Fibroblast of skin of scalp (primary cell): ENCODE results near the gene TPRN.

ENCODE experiments used
- DNase-seq: peaks from one replicate; pipeline ENCODE4 v3.0.0-alpha.2; 2013

Gene TPRN

DNA sequence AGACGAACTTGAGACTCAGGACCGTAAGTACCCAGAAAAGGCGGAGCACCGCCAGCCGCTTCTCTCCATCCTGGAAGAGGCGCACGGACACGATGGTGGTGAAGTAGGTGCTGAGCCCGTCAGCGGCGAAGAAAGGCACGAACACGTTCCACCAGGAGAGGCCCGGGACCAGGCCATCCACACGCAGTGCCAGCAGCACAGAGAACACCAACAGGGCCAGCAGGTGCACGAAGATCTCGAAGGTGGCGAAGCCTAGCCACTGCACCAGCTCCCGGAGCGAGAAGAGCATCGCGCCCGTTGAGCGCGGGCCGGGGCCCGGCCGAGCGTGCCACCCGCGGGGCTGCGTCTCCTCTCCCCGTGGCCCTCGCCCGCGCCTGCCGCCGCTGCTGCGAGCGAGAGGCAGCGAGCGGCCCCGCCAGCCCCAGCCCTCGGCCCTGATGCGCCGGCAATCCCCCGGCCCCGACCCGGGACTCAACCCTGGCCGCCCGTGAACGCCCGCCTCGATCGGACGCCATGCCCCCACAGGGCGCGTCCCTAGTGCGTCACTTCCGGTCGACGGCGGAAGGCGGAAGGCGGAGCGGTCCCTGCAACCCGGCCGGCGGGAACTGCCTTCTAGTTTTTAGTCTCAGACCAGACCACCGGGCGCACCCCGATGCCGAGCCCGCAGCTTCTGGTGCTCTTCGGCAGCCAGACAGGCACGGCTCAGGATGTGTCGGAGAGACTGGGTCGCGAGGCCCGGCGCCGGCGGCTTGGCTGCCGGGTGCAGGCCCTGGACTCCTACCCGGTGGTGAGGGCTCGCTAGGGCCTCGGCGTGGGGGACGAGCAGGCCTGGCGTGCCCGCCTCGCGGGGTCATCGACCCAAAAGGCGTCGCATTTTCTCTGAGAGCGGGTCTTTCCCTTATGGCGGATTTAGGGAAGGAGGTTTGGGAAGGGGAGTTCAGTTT is 4.9 kb upstream of the TPRN start, which contains the start of the genes NDOR1 and TMEM203:
TSS of gene NDOR1 (plus strand) at position 575 of the 944 bp plus-strand sequence. CDS start at position 653, 78 bp downstream.
TSS of gene TMEM203 (minus strand) at position 523 of the 944 bp plus-strand sequence. CDS start at position 289, 234 bp downstream.
- peak; percentile 87 for DNase-seq

DNA sequence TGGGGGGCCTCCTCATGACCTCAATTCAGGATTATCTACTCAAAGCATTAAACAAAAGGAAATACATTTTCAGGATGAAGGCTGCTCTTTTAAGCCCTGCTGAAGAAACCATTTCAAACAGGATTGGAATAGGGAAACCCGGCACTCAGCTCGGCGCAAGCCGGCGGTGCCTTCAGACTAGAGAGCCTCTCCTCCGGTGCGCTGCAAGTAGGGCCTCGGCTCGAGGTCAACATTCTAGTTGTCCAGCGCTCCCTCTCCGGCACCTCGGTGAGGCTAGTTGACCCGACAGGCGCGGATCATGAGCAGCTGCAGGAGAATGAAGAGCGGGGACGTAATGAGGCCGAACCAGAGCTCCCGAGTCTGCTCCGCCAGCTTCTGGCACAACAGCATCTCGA is 4.2 kb upstream of the TPRN start:
- no peak for DNase-seq

DNA sequence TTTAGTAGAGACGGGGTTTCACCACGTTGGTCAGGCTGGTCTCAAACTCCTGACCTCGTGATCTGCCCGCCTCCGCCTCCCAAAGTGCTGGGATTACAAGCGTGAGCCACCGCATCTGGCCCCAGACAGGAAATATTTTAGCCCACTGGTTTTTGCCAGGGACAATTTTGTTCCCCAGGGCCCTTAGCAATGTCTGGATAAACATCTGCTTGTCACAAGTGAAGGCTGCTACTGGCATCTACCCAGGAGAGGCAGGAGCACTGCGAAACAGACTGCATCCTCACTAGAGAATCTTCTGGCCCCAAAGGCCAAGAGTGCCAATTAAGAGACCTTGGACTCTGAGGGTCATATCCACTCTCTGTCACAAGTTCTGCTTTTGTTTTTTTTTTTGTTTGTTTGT is 2.4 kb upstream of the TPRN start:
- DNase-seq = no peak

DNA sequence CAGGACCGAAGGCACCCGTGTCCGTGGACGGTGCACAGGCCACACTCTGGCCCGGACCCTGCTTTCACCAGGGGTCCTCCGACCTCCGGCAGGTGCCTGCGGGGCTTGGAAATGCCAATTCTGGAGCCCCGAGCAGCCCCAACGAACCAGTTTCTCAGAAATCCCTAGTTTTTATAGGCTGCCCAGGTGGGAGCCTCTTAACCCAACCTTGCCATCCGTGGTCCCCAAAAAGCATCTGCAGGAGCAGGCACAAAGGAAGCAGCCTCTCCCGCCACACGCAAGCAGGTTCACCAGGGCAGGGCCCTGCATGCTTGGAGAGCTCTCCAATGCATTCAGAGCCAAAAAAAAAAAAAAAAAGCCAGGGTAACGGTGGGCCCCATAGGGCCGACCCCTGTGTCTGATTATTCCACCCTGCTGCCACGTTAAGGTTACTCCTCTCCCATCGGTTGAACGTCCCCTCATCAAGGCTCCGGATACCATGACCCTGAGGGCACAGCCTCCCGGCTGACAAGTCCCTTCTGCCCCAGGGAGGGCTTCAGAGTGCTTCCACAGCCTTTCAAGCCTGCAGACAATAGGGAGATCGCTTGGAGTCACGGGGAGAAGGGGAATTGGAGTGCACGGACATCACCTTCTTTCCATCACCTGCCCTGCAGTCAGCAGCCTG is 796 bp upstream of the TPRN start:
- no peak for DNase-seq

DNA sequence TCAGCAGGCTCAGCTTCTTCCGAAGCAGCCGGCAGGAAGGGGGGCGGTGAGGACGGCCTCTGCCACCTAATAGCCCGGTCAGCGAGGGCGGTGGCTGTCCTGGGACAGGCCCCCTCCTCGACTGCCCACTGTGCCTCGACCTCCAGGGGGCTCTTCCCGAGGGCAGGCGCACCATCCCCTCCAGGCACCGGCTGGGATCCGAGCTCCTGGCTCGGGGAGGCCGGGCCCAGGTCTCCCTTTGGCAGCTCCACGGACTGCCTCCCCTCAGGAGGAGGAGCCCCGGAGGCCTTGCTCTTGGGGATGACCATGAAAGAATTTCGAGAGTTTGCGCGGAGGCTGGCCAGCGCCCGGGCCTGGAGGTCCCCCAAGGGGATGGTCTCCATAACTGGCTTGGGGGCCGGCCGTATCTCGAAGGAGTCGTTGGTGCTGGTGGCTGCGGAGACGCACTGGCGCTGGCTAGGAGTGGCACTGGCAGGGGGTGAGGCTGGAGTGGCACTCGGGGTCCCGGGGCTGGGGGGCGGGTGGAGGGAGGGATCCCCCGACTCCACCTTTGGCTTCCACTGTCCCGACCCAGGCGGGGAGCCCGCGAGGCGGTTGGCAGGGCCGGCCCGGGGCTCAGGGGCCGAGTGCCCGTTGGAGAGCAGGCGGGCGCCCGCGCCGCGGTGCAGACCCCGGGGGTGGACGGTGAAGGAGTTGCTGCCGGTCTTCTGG is 975 bp downstream of the TPRN start:
- DNase-seq = no peak

DNA sequence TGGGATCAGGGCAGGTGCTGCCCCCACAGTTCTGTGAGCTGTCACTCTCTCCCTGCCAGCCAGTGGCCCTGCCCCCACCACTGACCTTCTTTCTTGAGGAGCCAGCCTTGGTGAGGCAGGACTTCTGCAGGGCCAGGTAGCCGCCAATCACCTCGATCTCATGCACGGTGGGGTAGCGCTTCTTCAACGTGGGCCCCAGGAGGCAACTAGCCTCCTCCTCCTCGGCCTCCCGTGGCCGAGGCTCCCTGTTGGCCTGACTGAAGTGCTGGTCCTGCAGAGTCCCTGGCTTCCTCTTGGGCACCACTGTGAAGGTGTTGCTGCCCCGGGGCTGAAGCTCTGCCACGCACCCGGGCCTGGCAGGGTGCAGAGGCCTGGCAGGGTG is 1.6 kb downstream of the TPRN start:
- DNase-seq = no peak

DNA sequence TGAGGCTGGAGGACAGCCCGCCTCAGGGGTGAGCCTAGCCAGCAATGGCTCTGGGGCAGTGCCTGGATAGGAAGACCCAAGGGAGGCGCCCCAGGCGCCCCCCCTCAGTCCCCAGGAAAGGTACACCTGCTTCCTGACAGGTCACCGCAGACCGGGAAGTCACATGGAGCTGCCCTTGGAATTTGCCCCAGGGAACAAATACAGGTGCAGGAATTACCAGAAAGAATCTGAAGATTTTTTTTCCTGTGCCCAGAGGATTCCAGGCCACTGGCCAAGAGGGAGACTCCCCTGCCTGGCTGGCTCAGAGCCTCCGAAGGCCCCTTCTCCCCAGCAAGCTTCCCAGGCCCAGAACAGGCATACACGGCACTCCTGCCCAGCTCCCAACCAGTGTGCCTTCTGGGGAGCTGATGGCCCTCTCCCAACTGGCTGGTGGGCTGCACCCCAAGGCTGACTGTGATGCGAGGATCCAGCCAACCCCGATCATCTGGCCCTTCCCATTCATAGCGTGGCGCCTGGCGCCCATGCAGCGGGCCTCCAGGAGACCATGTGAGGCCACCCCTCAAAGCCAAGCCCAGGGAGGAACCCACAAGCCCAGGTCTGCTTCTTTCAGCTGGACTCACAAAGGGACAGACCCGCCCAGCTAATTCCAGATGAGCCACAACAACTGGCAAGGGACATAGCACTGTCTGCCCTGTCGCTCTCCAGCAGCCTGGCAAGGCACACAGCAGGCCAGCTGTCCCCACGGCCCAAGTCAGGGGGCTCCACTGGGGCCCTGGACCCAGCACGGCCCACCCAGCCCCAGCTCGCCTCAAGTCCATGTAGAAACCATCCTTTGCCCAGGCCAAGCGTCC is 2.3 kb downstream of the TPRN start:
- DNase-seq = no peak

DNA sequence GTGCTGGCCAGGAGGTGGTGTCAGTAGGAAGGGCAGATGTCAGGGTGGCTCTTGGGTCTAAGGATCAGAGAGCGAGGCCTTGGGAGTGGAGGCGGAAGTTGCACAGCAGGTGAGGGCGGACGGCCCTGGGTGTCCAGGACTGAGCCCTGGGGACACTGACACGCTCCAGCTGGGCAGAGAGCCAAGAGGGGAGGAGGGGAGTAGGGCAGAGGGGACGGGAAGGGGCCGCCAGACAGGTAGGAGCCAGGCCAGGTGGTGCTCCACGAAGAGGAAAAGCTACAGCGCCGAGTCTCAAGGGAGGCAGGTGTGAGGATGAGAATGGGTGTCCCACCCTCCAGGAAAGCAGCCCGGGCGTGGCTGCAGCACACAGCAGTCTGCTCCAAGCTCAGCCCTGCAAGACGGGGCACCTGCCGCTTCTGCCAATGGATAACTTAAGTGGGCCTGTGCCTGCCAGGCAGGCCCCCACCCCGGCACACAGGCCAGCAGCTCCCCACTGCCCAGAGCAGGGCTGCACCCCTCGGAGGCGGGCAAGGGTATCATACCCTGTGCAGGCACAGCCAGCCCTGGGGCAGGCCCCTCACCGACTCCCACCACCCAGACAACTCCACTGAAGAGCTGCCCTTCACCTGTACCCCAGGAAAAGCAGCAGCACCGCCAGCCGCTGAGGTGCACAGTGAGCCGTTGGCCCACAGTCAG is 4.9 kb downstream of the TPRN start:
- DNase-seq = no peak

DNA sequence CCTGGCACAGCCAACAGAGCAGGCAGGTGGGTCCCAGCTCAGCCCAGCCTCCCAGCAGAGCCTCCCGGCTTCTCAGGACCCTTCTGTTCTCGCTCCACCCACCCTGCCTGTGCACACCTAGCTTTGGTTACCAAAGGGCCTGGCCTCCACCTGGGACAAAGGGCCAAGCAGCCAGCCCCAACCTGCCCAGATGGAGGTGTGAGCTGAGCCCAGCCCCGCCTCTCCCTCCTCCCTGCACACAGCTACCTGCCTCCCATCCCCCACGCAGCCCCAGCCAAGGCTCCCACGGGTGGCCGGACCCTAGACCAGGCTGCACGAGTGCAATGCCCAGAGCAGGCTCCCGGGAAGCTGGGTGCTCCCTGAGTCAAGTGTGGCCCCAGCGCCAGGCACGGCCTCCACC is 5.6 kb downstream of the TPRN start:
- DNase-seq = no peak

DNA sequence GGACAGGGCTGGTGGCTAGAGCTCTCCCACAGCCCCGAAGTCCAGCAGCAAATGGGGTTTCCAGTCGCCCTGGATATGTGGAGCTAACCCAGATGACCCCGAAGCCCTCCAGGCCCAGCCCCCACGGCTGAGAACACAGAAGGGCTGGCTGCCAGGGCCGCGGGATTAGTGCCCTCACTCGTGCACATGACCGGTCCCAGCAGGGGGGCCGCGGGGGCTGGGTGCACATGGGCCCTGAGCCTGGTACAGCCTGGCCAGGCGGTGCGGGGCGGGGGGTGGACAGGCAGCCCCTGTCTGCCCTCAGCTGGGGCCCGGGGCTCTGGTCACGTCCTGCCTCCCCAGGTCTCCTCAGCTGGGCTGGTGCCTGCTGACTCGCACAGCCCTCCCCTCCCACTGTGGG is 6.2 kb downstream of the TPRN start:
- no peak for DNase-seq

DNA sequence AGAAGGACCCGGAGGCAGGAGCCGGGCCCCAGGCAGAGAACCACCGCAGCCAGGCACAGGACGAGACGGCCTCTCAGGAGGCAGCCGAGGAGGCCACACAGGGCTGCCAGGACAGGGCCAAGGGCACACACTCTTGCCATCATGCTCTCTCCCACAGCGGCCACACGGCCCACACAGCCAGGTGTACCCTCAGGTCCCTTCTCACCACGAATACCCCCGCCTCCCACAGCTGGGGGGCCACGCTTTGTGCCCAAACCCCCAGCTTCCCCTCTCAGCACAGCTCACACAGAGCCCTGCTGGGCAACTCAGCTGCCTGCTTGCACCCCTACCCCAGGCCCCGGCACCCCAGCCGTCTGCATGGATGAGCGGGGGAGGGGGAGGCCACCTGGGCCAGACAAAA is 6.8 kb downstream of the TPRN start:
- no peak for DNase-seq

DNA sequence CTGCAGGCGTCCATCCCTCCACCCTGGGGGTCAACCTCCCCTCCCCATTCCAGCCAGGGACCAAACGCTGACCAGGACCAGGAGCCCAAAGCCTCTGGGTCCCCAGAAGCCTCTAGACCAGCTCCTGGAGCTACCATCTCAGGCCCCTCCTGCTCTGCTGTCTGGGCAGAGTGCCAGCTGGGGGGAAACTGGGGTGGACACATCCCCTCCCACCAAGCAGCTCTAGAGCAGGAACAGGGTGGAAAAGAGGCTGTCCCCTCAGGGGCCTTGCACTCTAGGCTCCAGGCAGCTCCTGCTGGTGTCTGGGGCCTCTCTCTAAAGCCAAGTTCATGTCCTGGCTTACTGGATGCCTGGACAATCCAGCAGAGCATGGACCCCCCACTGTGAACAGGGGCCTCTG is 7.7 kb downstream of the TPRN start:
- no peak for DNase-seq

DNA sequence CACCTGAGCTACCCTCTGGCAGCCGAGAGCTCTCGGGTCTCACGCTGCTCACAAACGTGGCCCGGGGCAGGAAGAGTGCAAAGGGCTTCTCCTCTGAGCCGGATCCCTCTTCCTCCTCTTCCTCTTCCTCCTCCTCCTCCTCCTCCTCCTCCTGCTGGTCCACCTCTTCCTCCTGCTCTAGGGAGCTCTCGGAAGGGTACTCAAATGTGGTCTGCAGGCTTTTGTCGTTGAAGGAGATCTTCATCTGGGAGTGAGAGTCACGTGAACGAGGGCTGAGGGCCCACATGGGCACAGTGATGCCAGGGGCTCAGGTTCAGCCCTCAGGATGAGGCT is 8.1 kb downstream of the TPRN start:
- no peak for DNase-seq

DNA sequence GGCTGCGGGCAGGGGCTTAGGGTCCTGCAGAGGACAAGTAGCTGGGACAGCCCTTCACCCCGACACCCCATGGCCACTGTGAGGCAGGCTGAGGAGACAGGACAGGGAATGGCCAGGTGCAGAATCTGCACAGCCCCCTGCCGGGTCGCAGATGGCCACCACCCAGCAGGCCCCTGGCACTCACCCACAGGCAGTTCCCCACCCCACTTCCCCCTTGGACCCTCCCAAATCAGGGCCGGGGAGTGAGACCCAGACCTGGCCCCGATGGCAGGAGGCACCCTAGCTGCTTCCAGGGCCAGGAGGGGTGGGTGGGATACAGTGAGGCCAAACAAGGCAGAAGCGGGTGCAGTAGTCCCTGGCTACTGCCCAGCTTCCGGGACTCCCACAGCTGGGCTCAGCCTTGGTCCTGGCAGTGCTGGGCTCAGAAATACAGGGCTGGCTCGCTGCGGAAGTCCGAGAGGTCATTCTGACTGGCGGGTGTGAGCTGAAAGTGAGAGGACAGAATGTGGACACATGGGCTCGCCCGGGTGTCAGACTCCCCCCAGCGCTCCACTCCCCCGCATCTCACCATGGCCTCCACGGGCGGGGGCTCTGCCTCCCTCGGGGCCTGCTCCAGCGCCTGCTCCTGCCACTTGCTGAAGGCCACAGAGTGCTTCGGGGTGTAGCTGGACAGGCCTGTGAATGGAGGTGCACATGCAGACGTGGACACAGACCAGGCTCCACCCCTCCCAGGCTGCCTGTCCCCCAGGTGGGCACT is 8.7 kb downstream of the TPRN start:
- DNase-seq = no peak

DNA sequence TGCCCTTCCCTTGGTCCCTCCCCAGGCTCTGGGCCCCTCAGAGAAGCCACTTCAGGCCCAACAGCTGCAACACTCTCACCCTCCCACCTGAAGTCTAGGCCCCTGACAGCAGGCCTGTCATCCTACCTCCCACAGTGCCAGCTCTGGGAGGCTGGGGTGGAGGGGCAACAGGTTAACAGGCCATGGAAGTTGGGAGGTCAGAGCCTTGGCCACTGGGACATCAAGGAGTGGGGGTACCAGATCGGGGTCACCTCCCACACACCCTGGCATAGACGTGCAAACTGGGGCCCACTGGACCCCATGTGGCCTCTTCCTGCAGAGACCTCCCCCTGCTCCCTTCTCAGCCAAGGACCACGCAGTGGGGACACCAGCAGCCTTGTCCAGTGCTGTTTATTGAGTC is 9.3 kb downstream of the TPRN start:
- no peak for DNase-seq

DNA sequence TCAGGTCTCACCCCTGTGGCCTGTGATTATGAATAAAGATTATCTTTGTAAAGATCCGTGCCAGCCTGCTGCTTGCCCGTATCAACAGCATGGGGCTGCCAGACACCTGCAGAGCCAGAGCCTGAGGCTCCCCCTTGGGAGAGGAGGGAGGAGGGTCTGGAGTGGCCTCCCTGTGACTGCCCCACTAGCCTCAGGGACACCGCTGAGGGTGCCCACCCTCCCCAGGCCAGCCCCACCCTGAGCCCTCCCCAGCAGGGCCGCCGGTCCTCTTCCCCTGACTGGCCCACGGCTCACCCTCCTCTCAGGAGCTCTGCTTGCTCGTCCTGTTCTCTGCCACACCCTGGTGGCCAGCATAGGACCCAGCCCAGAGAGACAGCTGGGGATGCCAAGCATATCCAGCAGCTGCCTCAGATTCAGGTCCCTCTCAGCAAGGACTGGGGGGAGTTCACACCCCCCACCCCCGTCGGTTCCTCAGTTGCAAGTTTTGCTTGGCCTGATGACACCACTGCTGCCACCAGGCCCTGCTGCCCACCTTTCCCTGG is 10.2 kb downstream of the TPRN start:
- no peak for DNase-seq

DNA sequence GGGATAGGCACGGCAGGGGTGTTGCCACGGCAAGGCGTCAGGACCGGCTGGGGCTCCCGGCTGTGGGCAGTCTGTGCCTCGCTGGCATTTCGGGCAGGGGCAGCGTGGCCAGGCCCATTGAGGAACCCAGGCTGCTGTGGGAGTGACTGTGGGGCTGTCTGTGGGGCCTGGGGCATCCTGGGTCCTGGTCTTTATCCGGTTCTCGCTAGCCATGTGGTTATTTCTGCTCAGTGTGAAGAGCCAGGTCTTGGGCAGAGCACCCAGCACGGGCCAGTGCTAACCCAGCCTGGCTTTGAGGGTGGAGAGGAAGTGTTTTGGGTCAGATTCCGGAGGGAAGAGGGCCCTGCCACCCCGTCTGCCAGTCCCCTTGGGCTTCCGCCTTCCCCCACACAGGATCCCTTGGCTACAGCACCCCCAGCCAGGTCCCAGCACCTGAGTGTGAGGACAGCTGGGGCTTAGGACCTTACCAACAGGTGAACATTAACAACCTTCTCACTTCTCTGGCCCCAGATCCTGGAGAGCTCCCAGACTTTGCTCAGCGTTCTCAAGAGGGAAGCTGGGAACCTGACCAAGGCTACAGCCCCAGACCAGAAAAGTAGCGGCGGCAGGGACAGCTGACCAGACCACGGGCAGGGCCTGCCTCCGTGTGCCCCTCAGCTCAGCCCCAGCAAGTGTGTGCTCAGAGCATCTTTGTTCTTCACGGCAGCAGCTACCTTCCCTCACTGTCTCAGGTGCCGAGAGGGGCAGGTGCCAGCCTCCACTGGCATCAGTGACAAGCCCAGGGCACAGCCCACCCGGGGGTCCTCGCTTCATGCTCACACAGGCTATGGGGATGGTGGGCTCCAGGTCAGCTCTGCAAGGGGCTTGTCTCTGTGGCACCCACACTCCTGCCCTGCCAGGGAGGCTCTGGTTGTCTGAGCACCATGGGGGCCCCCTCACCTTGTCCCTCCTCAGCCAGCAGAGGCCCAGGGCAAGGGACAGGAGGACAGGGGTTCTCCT is 10.9 kb downstream of the TPRN start:
- DNase-seq = no peak

DNA sequence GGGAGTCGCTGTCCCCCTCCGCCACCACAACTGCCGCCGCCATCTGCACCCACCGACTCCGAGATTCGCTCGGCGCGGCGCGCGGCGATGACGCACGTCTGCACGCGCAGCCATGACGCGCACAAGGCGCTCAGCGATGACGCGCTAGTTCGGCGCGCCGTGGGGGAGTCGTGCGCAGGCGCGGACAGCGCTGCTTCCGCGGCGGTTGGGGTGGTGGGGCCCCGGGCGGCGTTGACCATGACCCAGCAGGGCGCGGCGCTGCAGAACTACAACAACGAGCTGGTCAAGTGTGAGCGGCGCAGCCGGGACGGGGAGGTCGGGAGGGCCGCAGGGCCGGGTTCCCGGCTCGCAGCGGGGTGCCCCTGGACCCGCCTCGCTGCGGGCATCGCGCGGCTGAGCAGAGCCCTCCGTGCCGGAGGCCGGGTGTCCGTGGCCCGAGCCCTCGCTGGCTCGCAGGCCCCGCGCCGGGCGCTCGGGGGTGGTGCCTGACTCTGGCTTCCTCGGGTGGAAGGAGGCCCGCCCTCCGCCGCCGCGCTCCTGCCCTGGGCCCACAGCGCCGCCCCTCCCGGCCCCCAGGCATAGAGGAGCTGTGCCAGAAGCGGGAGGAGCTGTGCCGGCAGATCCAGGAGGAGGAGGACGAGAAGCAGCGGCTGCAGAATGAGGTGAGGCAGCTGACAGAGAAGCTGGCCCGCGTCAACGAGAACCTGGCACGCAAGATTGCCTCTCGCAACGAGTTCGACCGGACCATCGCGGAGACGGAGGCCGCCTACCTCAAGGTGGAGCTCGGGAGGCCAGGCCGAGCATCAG is 11.8 kb downstream of the TPRN start, which contains the start of the genes ANAPC2 and SSNA1:
TSS of gene ANAPC2 (minus strand) at position 71 of the 807 bp plus-strand sequence. CDS start at position 43, 28 bp downstream.
TSS of gene SSNA1 (plus strand) at position 187 of the 807 bp plus-strand sequence. CDS start at position 238, 51 bp downstream.
- peak; percentile 93 for DNase-seq
